ENCODE data around the gene ISG20.

The ISG20 gene

GRCh38 chr15:88605189-88606069 is 33.4 kb upstream of the ISG20 start:
- Histone ChIP-seq H3K9me3 (ENCODE audit: control insufficient read depth, insufficient read depth, low read depth, low read length) (no peaks in the 10 kb centered on the region), H3K4me3 (ENCODE audit: low read depth, low read length) (peak overlapping the region; percentile 12), H3K4me1 (ENCODE audit: control insufficient read depth, insufficient read depth, low read length) (peaks cover 18% of the 10 kb centered on the region), H3K27ac (ENCODE audit: extremely low read depth, low read depth, low read length) (no peak overlapping the region), H3K36me3 (ENCODE audit: control insufficient read depth in 2 of 2, insufficient read depth in 1 of 2, low read length in 2 of 2) (no peaks in the 10 kb centered on the region)
- CTCF ChIA-PET = interaction anchor here (1.0 kb wide), 1 partner anchor 10 kb away, joined by 4 read pairs; no protein-coding TSS in a partner anchor
- POLR2A ChIA-PET = interaction anchor here (1.7 kb wide), 1 partner anchor 138 kb away, joined by 6 read pairs; the partner anchor contains the start of genes MRPL46 and MRPS11
- TF ChIP-seq ZNF239 (tag by site-specific recombination; IDR thresholded peaks at IDR 0.05) (no peak), TRIM28 (IDR thresholded peaks at IDR 0.05; ENCODE audit: borderline replicate concordance, low read length) (peak; percentile 31; the same call in 1 of the 2 replicates), HIC1 (tag by site-specific recombination; IDR thresholded peaks at IDR 0.05) (peak; percentile 92), PRDM10 (tag by site-specific recombination; IDR thresholded peaks at IDR 0.05) (peak; percentile 18; the same call in 1 of the 2 replicates), ZNF600 (tag by site-specific recombination; IDR thresholded peaks at IDR 0.05) (peak; percentile 74), GLIS2 (tag by site-specific recombination; IDR thresholded peaks at IDR 0.05) (peak; percentile 78), INSM2 (tag by site-specific recombination; IDR thresholded peaks at IDR 0.05) (no peak), ZNF501 (tag by site-specific recombination; IDR thresholded peaks at IDR 0.05) (peak; percentile 83), ZSCAN18 (tag by site-specific recombination; IDR thresholded peaks at IDR 0.05) (no peak), MEIS1 (CRISPR knock-in tag; IDR thresholded peaks at IDR 0.05; ENCODE audit: borderline replicate concordance) (0 out of 2 replicates have a peak, but pooled peaks have one; percentile 43), BCL11A (tag by site-specific recombination; IDR thresholded peaks at IDR 0.05; ENCODE audit: low read depth) (peak; percentile 80), ZBTB8A (tag by site-specific recombination; IDR thresholded peaks at IDR 0.05) (peak; percentile 55; the same call in 1 of the 2 replicates), ZBTB48 (tag by site-specific recombination; IDR thresholded peaks at IDR 0.05) (peak; percentile 81), ZNF629 (tag by site-specific recombination; IDR thresholded peaks at IDR 0.05) (peak; percentile 54), ZNF350 (tag by site-specific recombination; IDR thresholded peaks at IDR 0.05) (no peak), ZBTB26 (tag by site-specific recombination; optimal IDR thresholded peaks at IDR 0.05) (peak; percentile 62), ZBTB17 (tag by site-specific recombination; IDR thresholded peaks at IDR 0.05) (peak; percentile 98), ZNF561 (tag by site-specific recombination; IDR thresholded peaks at IDR 0.05; ENCODE audit: borderline replicate concordance) (0 out of 2 replicates have a peak, but pooled peaks have one; percentile 49), ZXDB (tag by site-specific recombination; IDR thresholded peaks at IDR 0.05) (peak; percentile 34; the same call in 1 of the 2 replicates), PBX3 (CRISPR knock-in tag; IDR thresholded peaks at IDR 0.05) (peak; percentile 96), ZSCAN30 (tag by site-specific recombination; IDR thresholded peaks at IDR 0.05) (peak; percentile 64; the same call in 1 of the 2 replicates), KLF8 (tag by site-specific recombination; IDR thresholded peaks at IDR 0.05) (no peak), WT1 (tag by site-specific recombination; IDR thresholded peaks at IDR 0.05) (peak; percentile 26; the same call in 1 of the 2 replicates), ZNF585B (tag by site-specific recombination; IDR thresholded peaks at IDR 0.05) (no peak), ZNF174 (tag by site-specific recombination; IDR thresholded peaks at IDR 0.05) (no peak), ZNF768 (tag by site-specific recombination; IDR thresholded peaks at IDR 0.05) (no peak)
